GM18909 (cell line): ENCODE data around the gene CD200R1.
"Not testable (repeated sequence)": the region's sequence is repeated elsewhere in the genome, so short reads cannot be mapped to it uniquely, and the experiment has no call there.

Experiments used
- ATAC-seq: cut with Tn5 transposase; IDR thresholded peaks from one replicate; pipeline ENCODE4 v1.9.1; 2021; ENCODE audit warnings: mild to moderate bottlenecking; ENCODE audit not compliant: unreplicated experiment, poor library complexity

The CD200R1 gene

DNA sequence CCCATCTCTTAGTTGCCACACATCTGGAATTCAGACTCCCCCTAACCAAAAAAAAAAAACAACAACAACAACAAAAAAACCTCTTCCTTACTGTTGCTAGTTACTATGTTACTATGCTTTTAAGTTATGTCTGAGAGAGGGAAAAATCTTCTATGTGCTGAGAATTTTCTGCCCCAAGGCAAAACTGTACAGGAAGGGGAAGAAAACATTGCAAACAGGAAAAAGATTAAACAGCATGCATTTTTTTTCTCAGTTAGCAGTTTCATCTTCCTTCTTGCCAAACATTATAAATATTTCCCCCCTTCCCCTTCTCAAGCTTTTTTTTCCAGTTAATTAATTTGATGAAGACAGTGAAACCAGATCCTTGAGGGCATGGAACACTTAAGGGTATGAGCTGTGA lies 1.1 kb upstream of the CD200R1 start:
- no peak for ATAC-seq

DNA sequence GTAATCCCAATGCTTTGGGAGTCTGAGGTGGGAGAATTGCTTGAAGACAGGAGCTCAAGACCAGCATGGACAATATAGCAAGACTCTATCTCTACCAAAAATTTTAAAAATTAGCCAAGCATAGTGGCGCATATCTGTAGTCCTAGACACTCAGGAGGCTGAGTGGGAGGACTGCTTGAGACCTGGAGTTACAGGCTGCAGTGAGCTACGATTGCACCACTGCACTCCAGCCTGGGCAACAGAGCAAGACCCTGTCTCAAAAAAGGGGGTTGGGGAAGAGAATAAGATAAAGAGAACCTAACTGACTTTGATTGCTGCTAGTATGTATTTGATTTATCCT lies 755 bp downstream of the CD200R1 start:
- ATAC-seq, result peak; percentile 26

DNA sequence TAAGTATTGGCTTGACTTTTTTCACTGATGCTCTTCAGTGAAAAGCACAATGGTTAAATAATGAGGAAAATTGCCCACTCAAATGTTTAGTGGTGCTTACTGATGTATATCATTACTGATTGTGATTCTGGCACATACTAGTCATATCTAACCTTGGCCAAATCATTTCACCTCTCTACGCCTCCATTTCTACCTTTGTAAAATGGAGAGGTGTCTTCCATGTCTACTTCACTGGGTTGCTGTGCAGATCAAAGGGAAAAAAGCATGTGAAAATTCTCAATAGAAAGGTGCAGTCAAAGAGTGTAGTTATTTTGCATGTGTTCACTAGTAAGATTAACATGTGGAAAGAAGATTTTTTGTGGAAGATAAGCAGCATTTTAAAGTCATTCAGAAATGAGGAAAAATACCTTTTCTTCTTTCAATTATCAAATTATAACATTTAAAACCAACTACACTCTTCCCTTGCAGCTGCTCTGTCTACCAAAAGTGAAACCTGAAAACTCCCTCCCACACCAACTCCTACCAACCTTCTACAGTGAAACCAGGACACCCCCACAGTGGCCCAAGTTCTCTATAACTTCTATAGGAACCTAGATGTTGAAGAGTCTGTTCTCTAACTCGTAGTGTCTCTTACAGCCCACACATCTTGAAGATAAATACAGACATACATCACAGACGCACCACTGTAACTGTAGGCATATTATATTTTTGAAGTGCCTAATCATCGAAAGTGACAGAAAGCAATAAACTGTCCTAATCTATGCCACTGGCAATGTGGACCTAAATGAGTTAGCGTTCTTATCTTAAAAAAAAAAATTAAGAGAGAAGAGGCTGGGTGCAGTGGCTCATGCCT lies 1.4 kb downstream of the CD200R1 start:
- ATAC-seq, result peak; percentile 92

DNA sequence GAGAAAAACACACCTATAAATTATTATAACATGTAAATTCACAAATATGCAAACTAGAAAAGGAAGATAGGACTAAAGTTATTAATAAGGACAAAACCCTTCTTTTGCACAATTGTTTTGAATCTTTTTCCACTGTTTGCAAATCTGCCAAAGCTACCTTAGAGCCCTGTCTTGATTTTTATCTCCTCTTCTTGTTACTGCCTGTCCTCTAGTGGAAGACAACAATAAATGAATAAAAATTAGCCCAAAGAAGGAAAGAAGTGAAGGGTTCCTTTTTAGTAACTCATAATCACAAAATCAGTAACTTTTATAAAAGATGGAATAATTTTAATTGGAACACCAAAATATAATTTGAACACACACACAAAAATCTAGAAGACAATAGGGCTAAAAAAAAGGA lies 2.7 kb downstream of the CD200R1 start:
- no peak for ATAC-seq

DNA sequence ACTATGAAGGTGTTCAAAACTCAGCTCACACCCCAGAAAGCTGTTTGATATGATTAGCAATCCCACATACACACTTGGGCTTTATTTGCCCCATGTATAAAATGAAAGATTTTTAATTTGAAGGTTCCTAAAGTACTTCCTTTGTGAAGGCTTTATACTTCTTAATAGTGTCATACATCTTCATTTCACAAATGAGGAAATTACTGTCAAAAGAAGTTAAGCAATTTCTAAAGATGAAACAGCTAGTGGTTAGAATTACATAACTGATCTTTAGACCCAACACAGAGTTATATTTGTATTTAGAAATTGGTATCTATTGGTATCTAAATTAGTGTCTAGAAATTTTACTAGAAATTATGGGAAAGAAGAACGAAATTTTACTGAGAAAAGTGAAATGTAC lies 7.1 kb downstream of the CD200R1 start:
- ATAC-seq, result no peak

DNA sequence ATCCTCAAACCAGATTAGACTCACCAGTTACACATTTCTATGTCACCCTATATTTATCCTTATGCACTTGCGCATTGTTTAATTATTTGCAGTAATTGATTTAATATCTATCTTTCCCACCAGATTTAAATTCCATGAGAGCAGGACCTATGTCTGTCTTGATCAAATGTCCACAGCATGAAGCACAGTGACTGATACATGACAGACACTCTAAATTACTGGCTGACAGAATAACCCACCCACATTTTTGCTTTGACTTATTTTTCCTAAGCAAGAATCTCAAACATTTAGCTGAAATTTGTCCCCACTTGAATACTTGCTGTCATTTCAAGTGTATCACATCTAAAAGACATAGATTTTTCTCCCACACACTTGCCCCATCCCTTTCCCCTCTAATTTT lies 7.5 kb downstream of the CD200R1 start:
- ATAC-seq, result no peak

DNA sequence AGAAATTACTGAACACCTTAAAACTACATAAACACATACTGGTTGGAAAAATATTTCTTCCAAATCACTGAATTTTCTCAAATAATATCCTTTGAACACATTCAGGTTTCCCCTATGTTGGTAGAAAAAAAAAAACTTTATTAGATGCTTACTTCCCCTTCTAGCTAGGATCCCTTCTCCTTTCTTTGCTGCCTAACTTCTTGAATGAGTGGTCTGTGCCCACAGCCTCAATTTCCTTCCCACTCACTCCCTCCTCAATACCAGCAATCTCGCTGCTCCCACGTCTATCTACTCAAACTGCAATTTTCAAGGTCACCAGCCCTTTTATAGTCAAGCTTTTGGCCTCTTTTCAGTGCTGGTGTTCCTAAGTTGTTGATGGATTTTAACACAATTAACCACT lies 8.3 kb downstream of the CD200R1 start:
- no peak for ATAC-seq

DNA sequence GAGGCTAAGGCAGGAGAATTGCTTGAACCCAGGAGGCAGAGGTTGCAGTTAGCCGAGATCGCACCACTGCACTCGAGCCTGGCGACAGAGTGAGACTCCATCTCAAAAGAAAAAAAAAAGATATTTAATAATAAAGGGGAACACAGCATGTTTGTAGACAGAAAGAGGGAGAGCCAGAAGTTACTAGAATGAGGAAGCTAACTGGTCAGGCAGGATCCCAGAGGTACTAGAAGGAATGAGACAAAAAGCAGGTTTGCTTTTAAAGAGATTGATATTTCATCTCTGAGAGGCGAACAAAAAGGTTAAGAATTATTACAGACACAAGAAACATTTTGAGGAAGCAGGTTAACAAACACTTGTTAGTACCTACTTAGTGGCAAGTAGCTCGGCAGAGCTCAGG lies 9.2 kb downstream of the CD200R1 start:
- no peak for ATAC-seq

DNA sequence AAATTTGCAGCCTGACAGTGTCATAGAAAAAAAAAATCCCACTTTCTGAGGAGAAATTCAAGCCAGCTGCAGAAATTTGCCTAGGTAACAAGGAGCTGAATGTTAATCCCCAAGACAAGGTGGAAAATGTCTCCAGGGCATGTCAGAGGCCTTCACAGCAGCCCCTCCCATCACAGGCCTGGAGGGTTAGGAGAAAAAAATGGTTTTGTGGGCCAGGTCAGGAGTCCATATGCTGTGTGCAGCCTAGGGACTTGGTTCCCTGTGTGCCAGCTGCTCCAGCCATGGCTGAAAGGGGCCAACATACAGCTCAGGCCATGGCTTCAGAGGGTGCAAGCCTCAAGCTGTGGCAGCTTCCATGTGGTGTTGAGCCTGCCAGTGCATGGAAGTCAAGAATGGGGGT lies 11.2 kb downstream of the CD200R1 start:
- no peak for ATAC-seq

DNA sequence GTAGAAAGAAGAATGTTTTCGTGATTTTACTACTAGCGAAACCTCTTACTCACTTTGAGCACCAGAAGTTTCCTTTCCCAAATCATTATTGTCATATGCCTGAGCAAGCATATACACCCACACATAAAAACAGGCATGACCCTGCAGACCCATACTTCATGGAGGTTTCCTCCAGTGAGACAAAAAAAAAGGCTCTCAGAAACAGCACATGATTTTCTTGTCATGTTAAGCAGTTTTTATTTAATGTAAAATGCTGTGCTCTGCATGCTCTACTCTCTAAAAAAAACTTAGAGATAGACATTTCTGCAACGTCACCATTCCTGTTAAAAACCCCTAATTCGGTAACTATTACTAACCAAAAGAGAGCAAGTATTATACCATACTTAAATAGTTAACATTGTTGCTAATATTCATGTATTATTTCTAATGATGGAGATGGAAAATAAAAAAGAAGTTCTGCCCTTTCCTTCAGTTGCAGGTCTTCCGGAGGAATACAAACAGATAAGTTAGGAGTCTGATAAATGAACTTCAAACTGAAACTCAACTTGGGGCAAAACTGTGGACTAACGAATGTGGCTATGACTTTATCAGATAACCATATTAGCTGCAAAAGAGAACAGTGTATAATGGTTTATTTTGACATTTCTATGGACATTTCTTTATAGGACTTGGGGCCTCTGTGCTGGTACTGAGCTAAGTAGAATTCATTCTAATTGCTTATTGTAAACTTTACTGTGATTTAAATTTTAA lies 15.9 kb downstream of the CD200R1 start:
- peak; percentile 72 for ATAC-seq

DNA sequence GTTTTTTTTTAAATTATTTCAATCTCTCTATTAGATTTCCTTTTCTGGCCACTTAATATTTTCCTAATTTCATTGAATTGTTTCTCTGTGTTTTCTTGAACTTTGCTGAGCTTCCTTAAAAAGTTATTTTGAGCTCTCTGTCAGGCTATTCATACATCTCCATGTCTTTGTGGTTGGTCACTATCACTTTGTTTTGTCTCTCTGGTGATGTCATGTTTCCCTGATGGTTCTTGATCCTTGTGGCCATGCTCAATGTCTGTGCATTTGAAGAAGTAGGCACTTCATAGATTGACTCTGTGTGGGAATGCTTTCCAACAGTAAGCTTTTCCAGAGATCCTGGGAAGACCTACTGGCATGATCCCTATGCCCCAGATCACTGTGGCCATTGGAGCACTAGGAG lies 18.6 kb downstream of the CD200R1 start:
- ATAC-seq, result no peak

DNA sequence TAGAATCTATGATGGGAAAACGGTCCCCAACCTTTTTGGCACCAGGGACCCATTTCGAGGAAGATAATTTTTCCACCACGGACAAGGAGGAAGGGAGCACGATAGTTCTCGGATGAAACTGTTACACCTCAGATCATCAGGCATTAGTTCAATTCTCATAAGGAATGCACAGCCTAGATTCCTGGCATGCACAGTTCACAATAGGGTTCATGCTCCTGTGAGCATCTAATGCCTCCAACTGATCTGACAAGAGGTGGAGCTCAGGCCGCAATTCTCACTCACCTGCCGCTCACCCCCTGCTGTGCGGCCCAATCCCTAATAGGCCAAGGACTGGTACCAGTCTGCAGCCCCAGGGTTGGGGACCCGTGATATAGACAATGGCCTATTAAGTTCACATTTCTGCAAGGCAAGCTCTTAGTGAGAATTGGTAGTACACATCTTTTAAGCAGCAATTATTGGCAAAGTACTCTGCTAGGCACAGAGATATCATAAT lies 26.5 kb downstream of the CD200R1 start:
- ATAC-seq, result no peak

DNA sequence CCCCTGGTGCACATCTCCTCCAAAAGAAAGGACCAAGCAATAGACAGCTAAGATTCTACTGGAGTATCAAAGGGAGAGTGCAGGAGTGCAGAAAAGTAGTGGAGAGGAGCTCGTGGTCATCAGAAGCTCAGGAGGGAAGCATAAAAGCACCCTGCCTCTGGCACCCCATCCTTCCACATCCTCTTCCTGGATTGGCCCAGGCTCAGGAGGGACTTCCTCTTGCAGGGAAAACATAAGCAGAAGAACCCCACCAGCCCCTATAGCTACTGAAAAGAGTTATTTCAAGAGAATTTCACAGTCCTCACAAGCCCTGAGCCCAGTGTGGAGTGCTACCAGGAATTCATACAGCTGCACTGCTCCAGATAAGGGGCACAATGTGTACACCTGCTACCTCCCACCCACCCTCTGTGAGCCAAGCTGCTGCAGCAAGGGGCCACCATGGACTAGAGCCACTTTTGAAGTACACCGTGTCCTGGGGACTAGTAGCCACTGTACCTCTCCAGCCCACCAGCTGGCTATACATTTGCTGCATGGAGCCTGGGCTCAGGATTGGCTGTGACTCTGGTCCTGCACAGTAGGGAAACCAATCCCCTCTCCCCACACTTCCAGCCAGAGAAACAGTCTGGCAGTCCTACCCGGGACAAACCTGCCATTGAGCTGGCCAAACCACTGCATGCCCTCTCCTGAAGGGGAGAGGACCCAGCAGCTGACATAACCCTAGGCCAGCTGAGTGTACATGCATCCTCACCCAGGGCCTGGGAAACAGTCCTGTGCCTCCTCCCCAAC lies 43.0 kb downstream of the CD200R1 start:
- ATAC-seq, result no peak

DNA sequence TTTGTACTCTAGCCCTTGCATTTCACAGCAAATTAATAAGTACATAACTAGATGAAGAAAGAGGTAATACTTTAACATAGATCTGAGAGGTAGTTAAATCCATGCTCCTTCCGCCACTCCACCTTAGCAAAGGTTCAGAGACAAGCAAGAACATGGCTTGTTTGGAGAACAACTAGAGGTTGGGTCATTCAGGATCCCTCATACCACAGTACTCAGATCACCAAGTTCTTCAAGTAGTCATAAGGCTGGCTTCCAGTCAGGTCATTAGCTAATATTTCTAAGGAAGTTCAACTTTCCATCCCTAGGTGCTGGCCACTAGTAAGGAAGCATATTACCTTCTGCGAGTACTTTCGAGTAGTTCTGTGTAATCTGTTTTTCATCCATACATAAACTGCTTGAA lies 44.1 kb downstream of the CD200R1 start:
- ATAC-seq, result no peak

DNA sequence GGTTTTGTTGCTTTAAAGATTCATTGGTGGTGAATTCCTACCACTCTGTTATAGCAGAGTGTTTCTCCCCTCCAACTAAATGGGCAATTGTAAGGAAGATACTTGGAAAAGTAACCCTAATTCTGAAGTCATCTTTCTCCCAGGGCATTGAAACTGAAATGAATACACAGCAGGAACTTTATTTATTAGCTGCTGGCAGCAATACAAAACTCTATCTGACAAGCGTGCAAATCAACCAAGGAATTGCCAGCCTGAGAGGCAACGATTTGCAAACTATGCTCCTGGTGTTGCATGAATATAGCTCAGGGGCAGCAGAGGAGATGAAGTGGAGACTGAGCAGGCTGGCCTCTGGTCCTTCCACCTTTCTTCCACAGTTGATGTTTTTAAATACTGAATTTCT lies 48.9 kb downstream of the CD200R1 start:
- ATAC-seq, result no peak

DNA sequence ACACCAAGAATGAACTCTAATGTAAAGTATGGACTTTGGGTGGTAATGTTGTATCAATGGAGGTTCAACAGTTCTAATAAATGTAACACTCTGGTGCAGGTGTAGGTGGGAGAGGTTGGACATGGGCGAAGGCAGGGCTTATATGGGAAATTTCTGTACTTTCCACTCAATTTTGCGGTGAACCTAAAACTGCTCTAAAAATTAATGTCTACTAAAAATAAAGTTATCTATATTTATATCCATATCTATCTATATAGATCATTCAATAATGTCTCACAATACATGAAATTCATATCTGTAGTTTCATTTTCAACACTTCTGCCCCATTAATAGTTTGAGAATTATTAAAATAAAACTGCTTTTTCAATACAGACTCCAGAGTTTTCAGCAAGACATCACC lies 49.3 kb downstream of the CD200R1 start:
- no peak for ATAC-seq

DNA sequence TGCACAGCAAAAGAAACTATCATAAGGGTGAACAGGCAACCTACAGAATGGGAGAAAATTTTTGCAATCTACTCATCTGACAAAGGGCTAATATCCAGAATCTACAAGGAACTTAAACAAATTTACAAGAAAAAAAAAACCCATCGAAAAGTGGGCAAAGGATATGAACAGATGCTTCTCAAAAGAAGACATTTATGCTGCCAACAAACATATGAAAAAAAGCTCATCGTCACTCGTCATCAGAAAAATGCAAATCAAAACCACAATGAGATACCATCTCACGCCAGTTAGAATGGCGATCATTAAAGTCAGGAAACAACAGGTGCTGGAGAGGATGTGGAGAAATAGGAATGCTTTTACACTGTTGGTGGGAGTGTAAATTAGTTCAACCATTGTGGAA lies 55.4 kb downstream of the CD200R1 start:
- not testable (repeated sequence) for ATAC-seq

DNA sequence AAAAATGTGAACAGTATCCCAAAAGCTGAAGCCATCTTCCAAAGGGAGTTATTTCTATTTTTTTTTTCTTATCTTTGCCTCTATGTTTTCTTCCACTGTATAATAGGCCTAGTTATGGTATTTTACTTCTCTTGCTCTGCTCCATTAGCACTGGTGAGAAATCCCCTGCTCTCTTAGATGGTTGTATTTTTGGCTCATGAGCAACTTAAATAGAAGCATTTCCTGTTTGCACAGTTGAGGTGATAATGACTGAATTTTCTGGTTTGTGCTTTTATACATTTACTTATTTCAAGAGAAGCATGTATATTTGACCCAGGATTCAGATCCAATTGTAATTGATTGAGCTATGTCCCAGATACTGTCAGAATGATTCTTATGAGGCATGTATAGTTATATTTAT lies 66.7 kb downstream of the CD200R1 start:
- peak; percentile 98 for ATAC-seq

DNA sequence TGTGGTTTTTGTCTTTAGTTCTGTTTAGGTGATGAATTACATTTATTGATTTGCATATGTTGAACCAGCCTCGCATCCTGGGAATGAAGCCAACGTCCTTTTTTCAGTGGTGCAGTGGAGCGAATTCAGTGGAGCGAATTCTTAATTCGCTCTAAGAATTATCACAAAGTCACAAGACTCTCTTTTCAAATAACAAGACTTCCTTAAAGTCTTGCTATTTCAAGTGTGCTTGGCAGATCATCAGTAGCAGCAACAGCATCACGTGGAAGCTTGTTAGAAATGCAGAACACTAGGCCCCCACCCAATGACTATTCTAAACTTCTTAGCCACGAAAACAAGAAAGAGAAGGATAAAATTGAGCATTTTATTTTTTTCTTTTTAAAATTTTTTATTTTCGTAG lies 70.1 kb downstream of the CD200R1 start:
- ATAC-seq, result no peak

DNA sequence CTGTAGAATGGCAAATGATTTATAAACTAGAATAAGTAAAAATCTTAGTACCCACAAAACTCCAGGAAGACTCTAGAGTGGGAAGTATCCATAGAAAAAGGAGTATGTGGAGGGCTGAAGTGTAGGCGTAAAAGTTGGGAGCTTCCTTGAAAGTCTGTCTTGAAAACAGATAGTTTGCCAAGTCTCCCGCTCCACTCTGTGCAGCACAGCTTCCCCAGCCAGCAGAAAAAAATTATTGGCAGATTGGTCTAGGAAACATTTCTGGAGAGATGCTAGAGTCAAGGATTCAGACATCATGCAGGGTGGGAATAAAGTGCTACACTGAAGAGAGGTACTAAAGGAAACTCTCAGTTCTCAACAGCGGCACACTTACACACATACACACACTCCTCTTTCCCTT lies 74.8 kb downstream of the CD200R1 start:
- ATAC-seq, result no peak

DNA sequence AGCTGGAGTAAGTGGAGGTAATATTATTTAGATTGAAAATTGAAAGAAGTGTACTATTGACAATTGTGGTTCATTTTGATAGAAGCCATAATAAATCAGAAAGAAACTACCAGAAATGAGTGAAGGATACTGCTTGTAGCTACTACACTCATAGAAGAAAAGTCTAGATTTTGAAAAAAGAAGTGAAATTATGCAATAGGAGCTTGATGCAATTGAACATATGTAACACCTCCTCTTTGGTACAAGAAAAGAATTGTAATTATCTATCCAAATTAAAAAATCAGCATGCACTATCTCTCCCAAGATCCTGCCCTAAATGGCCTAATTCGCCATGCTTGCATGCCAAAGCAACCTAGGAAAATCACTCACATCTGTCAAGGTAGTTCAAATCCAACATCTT lies 77.1 kb downstream of the CD200R1 start:
- ATAC-seq, result no peak
